Stomach (tissue), 9 donors: ENCODE results near the gene SLC35F3. TPM values are rescaled to one million over a fixed set of nuclear protein-coding genes. Genes with fewer than 3 reads are reported as not detected.

Experiments used
- DNase-seq, 2 donors: peaks; one replicate each; pipeline versions ENCODE4 v3.0.0 to v3.0.0-alpha.2; 2013 to 2019
- H3K27ac ChIP-seq, 5 donors: fragments of 200-600 bp in 4 of 5; sonication (generic) in 4 of 5; one replicate each; pipeline ENCODE4 v1.5.1; 2013 to 2019; ENCODE audit warnings: mild to moderate bottlenecking in 1 of 5, moderate library complexity in 1 of 5
- H3K27me3 ChIP-seq, 3 donors: fragments of 200-600 bp; sonication (generic); one replicate each; pipeline ENCODE4 v1.5.1; 2017 to 2019; ENCODE audit warnings: mixed run types in 1 of 3
- H3K36me3 ChIP-seq, 4 donors: fragments of 200-600 bp; sonication (generic); 1 replicate in 3 of 4; 2 replicates in 1 of 4; pipeline ENCODE4 v1.5.1; 2016 to 2019
- H3K4me1 ChIP-seq, 4 donors: fragments of 200-600 bp; sonication (generic); one replicate each; pipeline ENCODE4 v1.5.1; 2016 to 2019
- H3K4me3 ChIP-seq, 4 donors: fragments of 200-600 bp; sonication (generic) in 3 of 4; one replicate each; pipeline ENCODE4 v1.5.1; 2016 to 2019; ENCODE audit warnings: mild to moderate bottlenecking in 1 of 4
- H3K9me3 ChIP-seq, 4 donors: fragments of 200-600 bp; sonication (generic); one replicate each; pipeline ENCODE4 v1.5.1; 2016 to 2019
- EP300 ChIP-seq: sonication (generic); formaldehyde crosslinking; IDR thresholded peaks from one replicate; pipeline ENCODE4 v1.6.1; 2017; ENCODE audit warnings: antibody characterized with exemption
- POLR2A ChIP-seq, 4 donors: fragments of 450-650 bp; IDR thresholded peaks; one replicate each; pipeline ENCODE4 v1.6.1; 2016; ENCODE audit warnings: antibody characterized with exemption in 4 of 4, control low read depth in 2 of 4, mild to moderate bottlenecking in 1 of 4, moderate library complexity in 1 of 4
- POLR2AphosphoS5 ChIP-seq, 3 donors: sonication (generic); formaldehyde crosslinking; IDR thresholded peaks; one replicate each; pipeline ENCODE4 v1.6.1; 2016; ENCODE audit warnings: antibody characterized with exemption in 3 of 3
- WGBS, 5 donors: extraction: QIAGEN DNeasy Blood & Tissue Kit in 3 of 5; methylation state at CpG; one replicate each; pipeline versions ENCODE4 v1.1.5 to v1.1.7; 2013 to 2018; 5-methylcytosine and 5-hydroxymethylcytosine counted together
- intact Hi-C: fragments of 100-400 bp; cut with DNase I; formaldehyde crosslinking; loops from one replicate; pipeline ENCODE4 v1.15.1; 2023; ENCODE audit warnings: low total_unique reads
- polyA plus RNA-seq, 3 donors: library from polyadenylated mRNA; stranded (reverse); fragments of 200-250 nt; gene quantifications; one replicate each; pipeline ENCODE4 v1.2.3, GENCODE V29; 2013
- total RNA-seq, 5 donors: library from RNA; depleted of rRNA; stranded (reverse); fragments of >200 nt; gene quantifications; one replicate each; pipeline versions ENCODE4 v1.1.0 to v1.2.3, GENCODE V29; 2014 to 2016
- TF ChIP-seq, protein P1 (sequence below), 7 experiments: fragments of 450-650 bp in 4 of 7; fragments of 200-600 bp in 3 of 7; sonication (generic) in 3 of 7; IDR thresholded peaks; one replicate each; pipeline ENCODE4 v1.5.1; 2016 to 2019; ENCODE audit warnings: antibody characterized with exemption in 7 of 7, control low read depth in 2 of 7, mild to moderate bottlenecking in 1 of 7
- donor health status: healthy with polysubstance abuse.
- donor health status: Bipolar disorder and iron deficiency.
- donor health status: healthy.

The SLC35F3 gene
- total and polyA plus RNA-seq, 8 donors, result under 0.01 to 1.5 (median 0.59) TPM; not detected in 2

DNA sequence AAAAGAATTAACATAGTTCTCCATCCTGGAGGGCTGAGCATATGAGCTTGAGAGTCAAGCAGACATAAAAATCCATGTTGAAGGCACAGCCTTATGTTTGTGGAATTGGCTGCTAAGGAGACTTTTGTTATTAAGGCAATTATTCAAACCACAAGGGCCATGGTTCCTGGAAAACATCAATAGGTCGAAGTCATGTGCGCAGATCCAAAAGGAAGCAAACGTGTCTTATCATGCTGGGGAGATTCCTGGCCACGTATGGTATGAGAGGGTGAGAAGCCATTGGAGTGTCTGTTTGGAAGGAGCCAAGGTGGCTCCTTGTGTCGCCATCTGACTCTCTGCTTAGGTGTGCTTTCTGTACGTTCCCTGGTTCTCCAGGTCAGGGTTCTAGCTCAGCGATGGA, 406.9 kb downstream of the SLC35F3 start:
- Histone ChIP-seq H3K4me1 (peaks cover 0 to 14% (median 7%) of the 10 kb centered on the region in 4 donors), H3K36me3 (no peaks in the 10 kb centered on the region), H3K4me3 (no peak overlapping the region), H3K9me3 (no peaks in the 10 kb centered on the region), H3K27me3 (peaks cover 0 to 14% (median 0%) of the 10 kb centered on the region in 3 donors), H3K27ac (no peak overlapping the region)
- 80 to 87% (median 82%) methylated on average over 7 of the region's 7 CpGs for WGBS, 5 donors
- no peak for TF ChIP-seq POLR2AphosphoS5 (IDR thresholded peaks at IDR 0.05)
- TF ChIP-seq, protein P1, sequence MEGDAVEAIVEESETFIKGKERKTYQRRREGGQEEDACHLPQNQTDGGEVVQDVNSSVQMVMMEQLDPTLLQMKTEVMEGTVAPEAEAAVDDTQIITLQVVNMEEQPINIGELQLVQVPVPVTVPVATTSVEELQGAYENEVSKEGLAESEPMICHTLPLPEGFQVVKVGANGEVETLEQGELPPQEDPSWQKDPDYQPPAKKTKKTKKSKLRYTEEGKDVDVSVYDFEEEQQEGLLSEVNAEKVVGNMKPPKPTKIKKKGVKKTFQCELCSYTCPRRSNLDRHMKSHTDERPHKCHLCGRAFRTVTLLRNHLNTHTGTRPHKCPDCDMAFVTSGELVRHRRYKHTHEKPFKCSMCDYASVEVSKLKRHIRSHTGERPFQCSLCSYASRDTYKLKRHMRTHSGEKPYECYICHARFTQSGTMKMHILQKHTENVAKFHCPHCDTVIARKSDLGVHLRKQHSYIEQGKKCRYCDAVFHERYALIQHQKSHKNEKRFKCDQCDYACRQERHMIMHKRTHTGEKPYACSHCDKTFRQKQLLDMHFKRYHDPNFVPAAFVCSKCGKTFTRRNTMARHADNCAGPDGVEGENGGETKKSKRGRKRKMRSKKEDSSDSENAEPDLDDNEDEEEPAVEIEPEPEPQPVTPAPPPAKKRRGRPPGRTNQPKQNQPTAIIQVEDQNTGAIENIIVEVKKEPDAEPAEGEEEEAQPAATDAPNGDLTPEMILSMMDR (IDR thresholded peaks at IDR 0.05), result no peak
- TF ChIP-seq POLR2A (IDR thresholded peaks at IDR 0.05), result no peak
- TF ChIP-seq EP300, result no peak
- no peak for DNase-seq
- intact Hi-C loops, result no loop called here

DNA sequence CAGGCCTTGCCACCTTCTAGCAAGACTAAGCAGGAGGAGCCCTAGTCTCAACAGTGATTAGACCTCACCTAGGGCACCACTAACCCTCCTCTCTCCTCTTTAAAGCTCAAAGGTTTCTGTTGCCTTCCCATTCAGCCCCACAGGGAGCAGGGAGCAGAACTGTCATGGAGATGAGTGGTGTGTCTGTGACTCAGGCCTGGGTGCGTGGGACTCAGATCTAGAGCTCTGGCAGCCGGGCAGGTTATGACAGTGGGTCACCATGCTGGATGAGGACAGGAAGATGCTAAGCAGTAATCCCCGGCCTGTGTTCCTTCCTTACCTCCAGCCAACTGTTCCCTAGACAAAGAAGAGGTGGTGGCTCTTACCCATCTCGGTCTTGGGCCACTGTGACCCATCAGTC, 408.7 kb downstream of the SLC35F3 start:
- intact Hi-C loops, result no loop called here
- no peak overlapping the region for H3K4me3 ChIP-seq
- TF ChIP-seq POLR2AphosphoS5 (IDR thresholded peaks at IDR 0.05), result no peak
- no peak for TF ChIP-seq EP300
- TF ChIP-seq POLR2A (IDR thresholded peaks at IDR 0.05), result no peak
- TF ChIP-seq, protein P1 (IDR thresholded peaks at IDR 0.05), result no peak
- no peaks in the 10 kb centered on the region for H3K9me3 ChIP-seq
- peaks cover 0 to 14% (median 0%) of the 10 kb centered on the region in 3 donors for H3K27me3 ChIP-seq
- no peaks in the 10 kb centered on the region for H3K36me3 ChIP-seq
- no peak for DNase-seq
- H3K27ac ChIP-seq, result no peak overlapping the region
- H3K4me1 ChIP-seq, result peaks cover 0 to 14% (median 7%) of the 10 kb centered on the region in 4 donors
- WGBS, 5 donors, result 84 to 94% (median 92%) methylated on average over 4 of the region's 4 CpGs

DNA sequence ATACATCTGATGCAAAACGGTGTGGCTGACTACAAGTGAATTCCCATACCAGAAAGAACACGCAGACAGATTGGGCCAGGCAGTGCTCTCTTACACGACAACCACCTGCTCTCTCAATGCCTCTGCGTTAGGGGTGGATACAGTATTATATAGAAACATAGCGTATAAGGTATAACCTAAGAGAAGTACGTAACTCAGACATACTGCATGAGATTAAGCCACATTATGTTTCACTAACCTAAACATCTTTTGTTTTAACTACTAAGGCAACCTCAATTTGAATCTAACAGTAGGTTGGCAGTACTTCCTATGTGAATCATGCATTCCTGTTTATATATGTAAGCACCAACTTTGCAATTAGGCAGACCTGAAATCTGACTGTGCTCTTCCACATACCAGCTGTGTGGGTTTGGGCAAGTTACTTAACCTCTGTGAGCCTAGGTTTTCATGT, 410.6 kb downstream of the SLC35F3 start:
- Histone ChIP-seq H3K4me1 (peaks cover 0 to 5% (median 3%) of the 10 kb centered on the region in 4 donors), H3K36me3 (no peaks in the 10 kb centered on the region), H3K9me3 (no peaks in the 10 kb centered on the region), H3K27ac (peak overlapping the region in 1 of 5 donors; percentile 48), H3K27me3 (peaks cover 0 to 21% (median 6%) of the 10 kb centered on the region in 3 donors), H3K4me3 (no peak overlapping the region)
- TF ChIP-seq POLR2AphosphoS5 (IDR thresholded peaks at IDR 0.05) (no peak), EP300 (no peak), POLR2A (IDR thresholded peaks at IDR 0.05) (no peak)
- TF ChIP-seq, protein P1 (IDR thresholded peaks at IDR 0.05), result no peak
- peak in 1 of 2 donors; percentile 53 for DNase-seq
- intact Hi-C loops, result no loop called here
- 58 to 84% (median 72%) methylated on average over 6 of the region's 6 CpGs for WGBS, 5 donors

DNA sequence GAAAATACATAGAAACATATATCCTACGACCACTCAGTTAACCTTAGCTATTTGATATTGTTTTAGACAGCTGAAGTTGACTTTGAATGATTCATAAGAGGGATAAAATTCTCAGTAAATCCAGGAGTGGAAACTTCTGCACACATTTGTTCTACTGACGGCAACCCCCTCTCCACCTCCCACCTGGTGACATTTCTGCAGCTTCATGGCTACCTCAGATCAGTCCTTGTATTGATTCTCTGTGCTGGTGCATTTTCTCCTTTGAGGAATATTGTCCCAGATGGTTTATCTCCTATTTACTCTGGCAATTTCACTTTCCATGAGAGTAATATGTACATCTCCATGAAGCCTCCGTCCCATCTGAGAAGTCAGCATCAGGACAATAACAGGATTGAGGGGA, 411.1 kb downstream of the SLC35F3 start:
- Histone ChIP-seq H3K4me1 (peaks cover 0 to under 1% (median 0%) of the 10 kb centered on the region in 4 donors), H3K27ac (peak overlapping the region in 1 of 5 donors; percentile 16), H3K9me3 (no peaks in the 10 kb centered on the region), H3K4me3 (no peak overlapping the region), H3K36me3 (no peaks in the 10 kb centered on the region), H3K27me3 (peaks cover 0 to 22% (median 6%) of the 10 kb centered on the region in 3 donors)
- TF ChIP-seq EP300, result no peak
- no peak for TF ChIP-seq POLR2A (IDR thresholded peaks at IDR 0.05)
- TF ChIP-seq POLR2AphosphoS5 (IDR thresholded peaks at IDR 0.05), result no peak
- TF ChIP-seq, protein P1 (IDR thresholded peaks at IDR 0.05), result no peak
- intact Hi-C loops, result no loop called here
- DNase-seq, result no peak
- WGBS, 5 donors, result 58 to 75% (median 66%) methylated on average over 3 of the region's 3 CpGs
